Neuronal stem cell (in vitro differentiated cells): ENCODE results near the gene FPR1.

Source experiments
- DNase-seq: peaks from one replicate; pipeline ENCODE4 v3.0.0-alpha.2; 2013; ENCODE audit warnings: low spot score
- H2AFZ ChIP-seq: one replicate; pipeline ENCODE4 v1.6.1; 2013; ENCODE audit warnings: mild to moderate bottlenecking, low read length, inconsistent platforms
- H2AK5ac ChIP-seq: 2 replicates; pipeline ENCODE4 v1.6.1; 2013; ENCODE audit warnings: low read depth, mild to moderate bottlenecking, inconsistent platforms, low read length, moderate library complexity, mixed read lengths
- H2BK120ac ChIP-seq: 2 replicates; pipeline ENCODE4 v1.6.1; 2013; ENCODE audit warnings: low read depth, mild to moderate bottlenecking, inconsistent platforms, low read length, moderate library complexity, mixed read lengths
- H2BK12ac ChIP-seq: one replicate; pipeline ENCODE4 v1.6.1; 2013; ENCODE audit warnings: low read length, inconsistent platforms
- H2BK15ac ChIP-seq: 2 replicates; pipeline ENCODE4 v1.6.1; 2013; ENCODE audit warnings: mild to moderate bottlenecking, low read length, inconsistent platforms, mixed read lengths
- H2BK5ac ChIP-seq: one replicate; pipeline ENCODE4 v1.6.1; 2013; ENCODE audit warnings: inconsistent platforms, mild to moderate bottlenecking, low read length, moderate library complexity
- H3K14ac ChIP-seq: one replicate; pipeline ENCODE4 v1.6.1; 2013; ENCODE audit warnings: low read length, inconsistent platforms
- H3K18ac ChIP-seq: 2 replicates; pipeline ENCODE4 v1.6.1; 2013; ENCODE audit warnings: low read length, inconsistent platforms
- H3K23ac ChIP-seq: 2 replicates; pipeline ENCODE4 v1.6.1; 2013; ENCODE audit warnings: low read depth, mild to moderate bottlenecking, mixed read lengths, low read length, inconsistent platforms; ENCODE audit not compliant: poor library complexity
- H3K27ac ChIP-seq: replicated peaks from 3 replicates; pipeline ENCODE4 v1.5.1; 2013; ENCODE audit warnings: low read length, inconsistent platforms
- H3K27me3 ChIP-seq, 3 experiments: 2 replicates each; pipeline ENCODE4 v1.6.1; 2013; ENCODE audit warnings: low read length in 3 of 3, mild to moderate bottlenecking in 2 of 3, inconsistent platforms in 1 of 3, low read depth in 1 of 3, mixed read lengths in 1 of 3, moderate library complexity in 1 of 3; ENCODE audit not compliant: control insufficient read depth in 3 of 3, insufficient read depth in 3 of 3
- H3K36me3 ChIP-seq, 2 donors: replicated peaks in 1 of 2; 2 replicates each; pipeline ENCODE4 v1.6.1; 2013; ENCODE audit warnings: low read length in 2 of 2; ENCODE audit not compliant: control insufficient read depth in 2 of 2, insufficient read depth in 2 of 2
- H3K4ac ChIP-seq: 2 replicates; pipeline ENCODE4 v1.6.1; 2013; ENCODE audit warnings: inconsistent platforms, mild to moderate bottlenecking, low read length, moderate library complexity
- H3K4me1 ChIP-seq, 2 donors: 1 replicate in 1 of 2; 2 replicates in 1 of 2; pipeline ENCODE4 v1.6.1; 2013; ENCODE audit warnings: low read length in 2 of 2, low read depth in 1 of 2; ENCODE audit not compliant: control insufficient read depth in 2 of 2, insufficient read depth in 1 of 2
- H3K4me2 ChIP-seq: one replicate; pipeline ENCODE4 v1.6.1; 2013; ENCODE audit warnings: mild to moderate bottlenecking, low read length, inconsistent platforms; ENCODE audit not compliant: insufficient read depth, poor library complexity, severe bottlenecking
- H3K4me3 ChIP-seq, 2 donors: 2 replicates each; pipeline ENCODE4 v1.5.1; 2013; ENCODE audit warnings: low read length in 2 of 2, mild to moderate bottlenecking in 2 of 2, inconsistent platforms in 1 of 2, moderate library complexity in 1 of 2
- H3K79me1 ChIP-seq: one replicate; pipeline ENCODE4 v1.6.1; 2013; ENCODE audit warnings: low read depth, mild to moderate bottlenecking, inconsistent platforms, low read length, moderate library complexity
- H3K9ac ChIP-seq: one replicate; pipeline ENCODE4 v1.6.1; 2013; ENCODE audit warnings: mild to moderate bottlenecking, low read depth, low read length, inconsistent platforms; ENCODE audit not compliant: poor library complexity
- H3K9me3 ChIP-seq, 2 donors: replicated peaks in 1 of 2; 2 replicates each; pipeline versions ENCODE3 to v1.6.1; 2013; ENCODE audit warnings: low read length in 2 of 2, mild to moderate bottlenecking in 2 of 2, inconsistent platforms in 1 of 2, low read depth in 1 of 2, mixed read lengths in 1 of 2, moderate library complexity in 1 of 2; ENCODE audit not compliant: control insufficient read depth in 2 of 2, insufficient read depth in 1 of 2
- H4K8ac ChIP-seq: one replicate; pipeline ENCODE4 v1.6.1; 2013; ENCODE audit warnings: low read depth, mild to moderate bottlenecking, inconsistent platforms, low read length, moderate library complexity
- H4K91ac ChIP-seq: one replicate; pipeline ENCODE4 v1.6.1; 2013; ENCODE audit warnings: low read length, low read depth, mild to moderate bottlenecking, inconsistent platforms; ENCODE audit not compliant: poor library complexity
- WGBS, 2 donors: extraction: QIAGEN DNeasy Blood & Tissue Kit; methylation state at CpG; one replicate each; pipeline ENCODE4 v1.1.7; 2013; ENCODE audit warnings: missing lambda C conversion rate in 2 of 2, mixed read lengths in 1 of 2; ENCODE audit not compliant: insufficient read length in 2 of 2, insufficient replicate concordance in 1 of 2; ENCODE audit errors: extremely low coverage in 2 of 2; 5-methylcytosine and 5-hydroxymethylcytosine counted together

The FPR1 gene

DNA sequence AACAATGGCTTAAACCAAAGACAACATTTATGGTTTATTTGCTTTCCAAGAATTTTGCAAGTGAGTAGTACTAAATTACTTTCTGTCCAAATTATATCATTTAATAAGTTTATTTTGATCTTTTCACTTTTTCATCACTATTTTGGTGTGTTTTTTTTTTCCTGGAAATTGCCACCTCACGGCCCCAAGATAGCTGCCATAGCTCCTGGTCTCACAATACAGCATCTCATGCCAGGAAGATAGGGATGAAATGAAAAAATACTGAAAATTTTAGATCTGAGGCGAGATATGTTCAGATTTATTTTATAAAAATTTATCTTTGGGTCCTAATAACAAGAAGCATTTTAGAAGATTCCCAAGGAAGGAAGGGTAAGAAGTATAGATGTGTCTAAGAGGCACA is 36.4 kb upstream of the FPR1 start:
- Histone ChIP-seq H3K23ac (no peak overlapping the region), H3K27ac (no peak overlapping the region), H3K79me1 (no peaks in the 10 kb centered on the region), H3K4me3 (no peak overlapping the region), H3K36me3 (no peaks in the 10 kb centered on the region), H3K4me2 (no peak overlapping the region), H2AK5ac (no peak overlapping the region), H2AFZ (no peak overlapping the region), H3K18ac (no peak overlapping the region), H3K9ac (no peak overlapping the region), H4K91ac (no peak overlapping the region), H3K9me3 (peaks cover 0 to 2% of the 10 kb centered on the region in 2 donors), H4K8ac (no peak overlapping the region), H3K4me1 (no peaks in the 10 kb centered on the region), H3K4ac (no peak overlapping the region), H2BK12ac (no peak overlapping the region), H2BK5ac (no peak overlapping the region), H2BK15ac (no peak overlapping the region), H2BK120ac (no peak overlapping the region), H3K27me3 (no peaks in the 10 kb centered on the region), H3K14ac (no peak overlapping the region)
- no peak for DNase-seq
- WGBS, 2 donors: no CpG with 5 or more reads among the region's 2 CpGs

DNA sequence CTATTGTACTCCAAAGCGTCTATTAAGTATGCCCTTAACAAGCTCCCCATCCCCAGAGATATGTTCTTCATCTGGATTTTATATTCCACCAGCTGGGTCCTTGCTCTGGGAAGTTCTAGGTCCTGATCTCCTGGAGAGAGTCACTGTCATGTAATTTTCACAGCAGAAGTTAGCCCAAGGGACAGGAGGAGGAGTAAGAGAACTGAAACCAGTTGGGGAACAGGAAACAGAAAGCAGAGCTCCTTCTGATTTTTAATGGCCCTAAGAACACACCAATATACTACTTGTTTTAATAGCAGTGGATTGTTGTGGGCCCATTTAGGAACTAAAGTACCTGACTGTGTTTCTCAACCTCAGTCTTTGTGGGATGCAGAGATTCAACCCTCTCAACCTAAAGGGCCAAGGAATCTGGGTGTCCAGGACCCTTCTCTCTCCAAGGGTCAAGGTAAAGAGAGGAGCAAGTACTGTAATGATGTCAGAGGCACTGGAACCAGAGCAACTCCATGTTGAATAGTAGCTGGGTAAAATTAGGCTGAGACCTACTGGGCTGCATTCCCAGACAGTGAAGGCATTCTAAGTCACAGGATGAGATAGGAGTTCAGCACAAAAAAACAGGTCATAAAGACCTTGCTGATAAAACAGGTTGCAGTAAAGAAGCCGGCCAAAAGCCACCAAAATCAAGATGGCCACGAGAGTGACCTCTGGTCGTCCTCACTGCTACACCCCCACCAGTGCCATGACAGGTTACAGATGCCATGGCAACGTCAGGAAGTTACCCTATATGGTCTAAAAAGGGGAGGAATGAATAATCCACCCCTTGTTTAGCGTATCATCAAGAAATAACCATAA is 35.2 kb upstream of the FPR1 start:
- no peaks in the 10 kb centered on the region for H3K4me1 ChIP-seq
- H3K27me3 ChIP-seq: peaks cover 0 to 2% (median 0%) of the 10 kb centered on the region in 3 experiments
- H3K23ac ChIP-seq: no peak overlapping the region
- H3K36me3 ChIP-seq: no peaks in the 10 kb centered on the region
- H4K8ac ChIP-seq: no peak overlapping the region
- H3K9me3 ChIP-seq: peaks cover 0 to 2% of the 10 kb centered on the region in 2 donors
- no peak overlapping the region for H3K27ac ChIP-seq
- no peak overlapping the region for H2AK5ac ChIP-seq
- no peak for DNase-seq
- H3K79me1 ChIP-seq: no peaks in the 10 kb centered on the region
- H3K4me2 ChIP-seq: no peak overlapping the region
- H2BK15ac ChIP-seq: no peak overlapping the region
- no peak overlapping the region for H3K4ac ChIP-seq
- no peak overlapping the region for H3K4me3 ChIP-seq
- no peak overlapping the region for H3K9ac ChIP-seq
- H2BK5ac ChIP-seq: no peak overlapping the region
- no peak overlapping the region for H2AFZ ChIP-seq
- no peak overlapping the region for H3K14ac ChIP-seq
- no CpG with 5 or more reads among the region's 6 CpGs for WGBS, 2 donors
- no peak overlapping the region for H2BK120ac ChIP-seq
- no peak overlapping the region for H4K91ac ChIP-seq
- no peak overlapping the region for H3K18ac ChIP-seq
- H2BK12ac ChIP-seq: no peak overlapping the region

DNA sequence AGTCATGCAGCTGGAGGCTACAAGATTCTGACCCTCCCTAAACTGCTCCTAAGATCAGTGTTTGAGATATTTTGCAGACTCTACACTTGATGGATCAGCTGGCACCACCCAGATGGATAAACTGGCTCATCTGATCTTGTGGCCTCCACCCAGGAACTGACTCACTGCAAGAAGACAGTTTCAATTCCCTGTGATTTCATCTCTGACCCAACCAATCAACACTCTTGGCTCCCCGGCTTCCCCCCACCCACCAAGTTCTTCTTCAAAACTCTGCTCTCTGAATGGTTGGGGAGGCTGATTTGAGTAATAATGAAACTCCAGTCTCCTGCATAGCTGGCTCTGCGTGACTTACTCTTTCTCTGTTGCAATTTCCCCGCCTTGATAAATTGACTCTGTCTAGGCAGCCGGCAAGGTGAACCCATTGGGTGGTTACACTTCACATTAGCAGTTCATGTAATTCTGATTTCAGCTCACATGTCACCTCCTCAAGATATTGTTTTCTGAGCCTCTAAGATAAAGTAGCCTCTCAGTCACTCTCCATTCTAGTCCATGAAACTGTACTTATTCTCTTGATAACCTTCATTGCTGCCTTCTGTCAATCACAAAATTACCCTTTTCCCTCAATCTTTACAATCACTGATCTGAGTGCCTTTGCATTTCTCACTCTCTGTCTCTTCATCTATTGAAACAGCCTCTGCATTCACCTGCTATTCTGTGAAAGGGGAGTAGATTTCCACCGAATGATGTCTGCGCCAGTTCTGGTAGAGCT is 33.4 kb upstream of the FPR1 start:
- Histone ChIP-seq H4K91ac (no peak overlapping the region), H3K4me2 (no peak overlapping the region), H2BK12ac (no peak overlapping the region), H3K4me3 (no peak overlapping the region), H2AFZ (no peak overlapping the region), H3K18ac (no peak overlapping the region), H3K4ac (no peak overlapping the region), H3K27me3 (peaks cover 0 to 2% (median 0%) of the 10 kb centered on the region in 3 experiments), H3K14ac (no peak overlapping the region), H2AK5ac (no peak overlapping the region), H3K9ac (no peak overlapping the region), H4K8ac (no peak overlapping the region), H2BK120ac (no peak overlapping the region), H3K9me3 (peaks cover 0 to 2% of the 10 kb centered on the region in 2 donors), H2BK15ac (no peak overlapping the region), H3K23ac (no peak overlapping the region), H2BK5ac (no peak overlapping the region), H3K27ac (no peak overlapping the region), H3K36me3 (no peaks in the 10 kb centered on the region), H3K79me1 (no peaks in the 10 kb centered on the region), H3K4me1 (no peaks in the 10 kb centered on the region)
- no CpG with 5 or more reads among the region's 6 CpGs for whole genome bisulfite sequencing, 2 donors
- DNase-seq: no peak

DNA sequence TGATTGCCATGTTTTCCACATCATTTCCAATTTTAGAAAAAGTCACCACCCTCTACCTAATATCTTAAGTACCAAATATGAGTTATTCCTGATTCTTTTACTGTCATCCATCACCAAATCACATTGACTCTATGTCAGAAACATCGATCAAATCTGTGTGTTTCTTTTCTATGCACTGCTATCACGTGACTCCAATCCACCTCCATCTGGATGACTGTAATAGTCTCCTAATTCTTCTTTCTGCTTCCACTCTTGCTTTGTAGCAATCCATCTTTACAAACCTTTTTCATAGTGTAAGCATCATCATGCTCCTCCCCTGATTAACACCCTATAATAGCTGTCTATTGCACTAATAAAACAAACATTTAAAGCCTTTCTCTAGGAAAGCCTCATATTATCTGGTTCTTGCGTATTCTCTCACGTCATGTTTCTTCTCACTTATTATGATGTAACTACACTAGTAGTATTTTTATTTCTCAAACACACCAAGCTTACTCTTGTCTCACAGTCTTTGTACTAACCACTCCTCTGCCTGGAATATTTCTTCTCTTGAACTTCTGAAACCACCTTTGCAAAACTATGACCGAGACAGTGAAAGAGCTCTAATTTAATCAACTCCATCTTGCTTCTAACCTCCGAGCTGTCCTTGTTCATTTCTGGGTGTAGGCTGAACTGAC is 32.6 kb upstream of the FPR1 start:
- Histone ChIP-seq H3K14ac (no peak overlapping the region), H3K9me3 (peaks cover 0 to 2% of the 10 kb centered on the region in 2 donors), H3K27me3 (peaks cover 0 to 2% (median 0%) of the 10 kb centered on the region in 3 experiments), H3K9ac (no peak overlapping the region), H2AFZ (no peak overlapping the region), H2BK5ac (no peak overlapping the region), H3K4me2 (no peak overlapping the region), H3K4me1 (no peaks in the 10 kb centered on the region), H3K4me3 (no peak overlapping the region), H2BK15ac (no peak overlapping the region), H3K4ac (no peak overlapping the region), H3K18ac (no peak overlapping the region), H2BK12ac (no peak overlapping the region), H4K8ac (no peak overlapping the region), H2AK5ac (no peak overlapping the region), H3K23ac (no peak overlapping the region), H3K36me3 (no peaks in the 10 kb centered on the region), H3K27ac (no peak overlapping the region), H2BK120ac (no peak overlapping the region), H4K91ac (no peak overlapping the region), H3K79me1 (no peaks in the 10 kb centered on the region)
- no peak for DNase-seq
- WGBS, 2 donors: no CpG with 5 or more reads among the region's 6 CpGs
